K562 (cell line): ENCODE data around the gene KLK1. TPM values are rescaled to one million over a fixed set of nuclear protein-coding genes. Genes with fewer than 3 reads are reported as not detected.
A peak's percentile ranks its signal among the peaks of the same experiment; 100 is the strongest.

Source experiments
- CBX5 ChIP-seq: IDR thresholded peaks from 2 replicates; pipeline ENCODE4 v1.6.1; 2014; ENCODE audit warnings: low read depth, borderline replicate concordance
- CSDE1 ChIP-seq, 2 experiments: fragments of 450-650 bp; IDR thresholded peaks; 2 replicates each; pipeline ENCODE4 v1.6.1; 2016; ENCODE audit warnings: mild to moderate bottlenecking in 1 of 2
- FOXP4 ChIP-seq: sonication (generic); formaldehyde crosslinking; IDR thresholded peaks from 2 replicates; pipeline ENCODE4 v1.8.0; 2022; ENCODE audit warnings: mild to moderate bottlenecking, missing genetic modification reagents, borderline replicate concordance
- HEY1 ChIP-seq: fragments of 250-450 bp; sonication (Bioruptor Pico); IDR thresholded peaks from 2 replicates; pipeline ENCODE4 v1.5.0; 2020; ENCODE audit warnings: mild to moderate bottlenecking, moderate library complexity, borderline replicate concordance
- MITF ChIP-seq: IDR thresholded peaks from 2 replicates; pipeline ENCODE4 v1.6.1; 2014; ENCODE audit warnings: antibody characterized with exemption
- NCOA1 ChIP-seq: fragments of 450-650 bp; IDR thresholded peaks from 2 replicates; pipeline ENCODE4 v1.6.1; 2016; ENCODE audit warnings: low read depth
- NFIC ChIP-seq: fragments of 450-650 bp; IDR thresholded peaks from 2 replicates; pipeline ENCODE4 v1.6.1; 2017; ENCODE audit warnings: mild to moderate bottlenecking, inconsistent platforms
- NR2C1 ChIP-seq, 2 experiments: fragments of 450-650 bp; IDR thresholded peaks; 2 replicates each; pipeline ENCODE4 v1.6.1; 2017; ENCODE audit warnings: mild to moderate bottlenecking in 2 of 2, antibody characterized with exemption in 1 of 2, inconsistent platforms in 1 of 2, missing compliant biosample characterization in 1 of 2, missing genetic modification characterization in 1 of 2
- PRMT5 ChIP-seq: sonication (generic); formaldehyde crosslinking; IDR thresholded peaks from 2 replicates; pipeline ENCODE4 v1.5.0; 2020; ENCODE audit warnings: missing genetic modification reagents
- PRPF4 ChIP-seq: fragments of 200-400 bp; formaldehyde crosslinking; IDR thresholded peaks from one replicate; pipeline ENCODE4 v1.6.1; 2017; ENCODE audit warnings: low read length, low read depth, mild to moderate bottlenecking; ENCODE audit not compliant: insufficient read depth, poor library complexity, severe bottlenecking
- SMAD4 ChIP-seq: fragments of 250-450 bp; sonication (Bioruptor Pico); conservative IDR thresholded peaks from 2 replicates; pipeline ENCODE4 v1.8.0; 2021; ENCODE audit warnings: inconsistent platforms, mild to moderate bottlenecking, moderate library complexity
- YBX1 ChIP-seq: fragments of 450-650 bp; IDR thresholded peaks from 2 replicates; pipeline ENCODE4 v1.7.1; 2016; ENCODE audit warnings: mild to moderate bottlenecking
- ZNF175 ChIP-seq: fragments of 200-800 bp; sonication (Bioruptor generic); IDR thresholded peaks from 2 replicates; pipeline ENCODE4 v1.6.1; 2016; ENCODE audit warnings: low read depth, mild to moderate bottlenecking, missing genetic modification characterization, missing compliant biosample characterization
- ZNF263 ChIP-seq: sonication (generic); formaldehyde crosslinking; IDR thresholded peaks from 2 replicates; pipeline ENCODE4 v1.8.0; 2022; ENCODE audit warnings: mild to moderate bottlenecking, missing genetic modification reagents, borderline replicate concordance
- ZNF408 ChIP-seq: fragments of 250-450 bp; sonication (Bioruptor Pico); IDR thresholded peaks from 2 replicates; pipeline ENCODE4 v1.4.0; 2020; ENCODE audit warnings: low read depth, mild to moderate bottlenecking, moderate library complexity
- ZNF586 ChIP-seq: fragments of 450-650 bp; formaldehyde crosslinking; conservative IDR thresholded peaks from 2 replicates; pipeline ENCODE4 v1.4.0; 2020; ENCODE audit warnings: mild to moderate bottlenecking, moderate library complexity
- ZNF696 ChIP-seq: fragments of 250-450 bp; sonication (Bioruptor Pico); conservative IDR thresholded peaks from 2 replicates; pipeline ENCODE4 v1.4.0; 2020; ENCODE audit warnings: mild to moderate bottlenecking, moderate library complexity
- polyA plus RNA-seq, 8 experiments: library from polyadenylated mRNA; depleted of rRNA in 4 of 8; stranded (reverse) in 5 of 8; unstranded in 3 of 8; fragments of >200 nt; fragmentation: Nextera tagmentation in 2 of 8; fragmentation: Illumina TruSeq in 1 of 8; extraction: Ambion mirVana in 2 of 8; extraction: Trizol in 1 of 8; gene quantifications; 2 replicates each; pipeline versions ENCODE4 v1.2.1 to v1.2.3, GENCODE V29; 2011 to 2014; ENCODE audit warnings: inconsistent platforms in 1 of 8, missing spikeins in 1 of 8
- total RNA-seq, 7 experiments: library from RNA; depleted of rRNA in 6 of 7; stranded (reverse); fragments of >200 nt in 6 of 7; fragmentation: Illumina TruSeq in 2 of 7; extraction: Trizol in 2 of 7; gene quantifications; 2 replicates each; pipeline versions ENCODE4 v1.2.1 to v1.2.3, GENCODE V29; 2011 to 2021; ENCODE audit warnings: low replicate concordance in 1 of 7
- TF ChIP-seq, protein P1 (sequence below): sonication (generic); formaldehyde crosslinking; IDR thresholded peaks from 2 replicates; pipeline ENCODE4 v1.8.0; 2022; ENCODE audit warnings: mild to moderate bottlenecking, missing genetic modification reagents
- TF ChIP-seq, protein P2 (sequence below): fragments of 250-450 bp; sonication (Bioruptor Pico); IDR thresholded peaks from 2 replicates; pipeline ENCODE4 v1.8.0; 2021; ENCODE audit warnings: moderate library complexity, mild to moderate bottlenecking, inconsistent platforms

The KLK1 gene
- total and polyA plus RNA-seq, 9 of the 15 experiments (the other 6 are each of a cell fraction or from before 2014, with no cell fraction given): 0.87 to 15.4 (median 9.1) TPM

DNA sequence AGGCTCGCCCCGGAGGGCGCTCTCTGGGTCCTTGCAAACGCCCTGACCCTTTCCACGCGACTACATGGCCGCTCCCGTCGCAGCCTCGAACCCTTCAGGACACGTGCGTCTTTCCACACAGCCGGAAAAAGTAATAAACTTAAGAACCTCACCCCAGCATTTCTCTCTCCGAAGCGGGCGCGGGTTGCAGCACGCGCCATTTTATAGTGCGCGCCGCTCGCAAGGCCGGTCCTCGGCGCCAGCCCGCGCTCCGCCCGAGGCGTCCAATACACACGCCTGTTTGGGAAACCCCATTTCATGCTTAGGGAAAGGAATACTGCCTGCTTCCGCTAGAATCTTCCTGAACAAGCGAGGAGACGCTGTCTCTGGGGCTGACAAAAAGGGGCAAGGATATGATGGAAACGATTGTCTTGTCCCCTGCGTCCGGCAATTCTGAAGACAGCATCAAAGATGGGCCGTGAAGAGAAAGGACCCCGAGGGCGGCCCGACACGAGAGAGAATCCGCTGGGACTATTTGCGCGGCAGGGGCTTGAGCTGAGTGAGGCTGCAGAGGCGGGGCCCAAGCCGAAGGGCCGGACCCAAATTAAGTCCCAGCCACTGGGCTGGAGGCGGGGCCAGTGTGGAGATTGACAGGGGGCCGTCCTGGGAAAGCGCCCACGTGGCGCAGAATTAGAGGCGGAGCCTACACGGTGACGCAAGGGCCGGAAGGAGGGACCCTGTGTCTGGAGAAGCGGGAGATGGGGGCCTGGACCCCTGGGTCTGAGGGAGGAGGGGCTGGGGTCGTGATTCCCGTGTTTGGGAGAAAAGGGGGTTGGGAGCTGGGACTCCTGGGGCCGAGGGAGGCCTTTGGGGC lies 18.9 kb downstream of the KLK1 start (continued):
- no peak for TF ChIP-seq MITF
- TF ChIP-seq ZNF696 (CRISPR knock-in tag): no peak
- TF ChIP-seq ZNF586 (CRISPR knock-in tag): no peak
- no peak for TF ChIP-seq FOXP4 (CRISPR knock-in tag)
- no peak for TF ChIP-seq NCOA1
- TF ChIP-seq, protein P1, sequence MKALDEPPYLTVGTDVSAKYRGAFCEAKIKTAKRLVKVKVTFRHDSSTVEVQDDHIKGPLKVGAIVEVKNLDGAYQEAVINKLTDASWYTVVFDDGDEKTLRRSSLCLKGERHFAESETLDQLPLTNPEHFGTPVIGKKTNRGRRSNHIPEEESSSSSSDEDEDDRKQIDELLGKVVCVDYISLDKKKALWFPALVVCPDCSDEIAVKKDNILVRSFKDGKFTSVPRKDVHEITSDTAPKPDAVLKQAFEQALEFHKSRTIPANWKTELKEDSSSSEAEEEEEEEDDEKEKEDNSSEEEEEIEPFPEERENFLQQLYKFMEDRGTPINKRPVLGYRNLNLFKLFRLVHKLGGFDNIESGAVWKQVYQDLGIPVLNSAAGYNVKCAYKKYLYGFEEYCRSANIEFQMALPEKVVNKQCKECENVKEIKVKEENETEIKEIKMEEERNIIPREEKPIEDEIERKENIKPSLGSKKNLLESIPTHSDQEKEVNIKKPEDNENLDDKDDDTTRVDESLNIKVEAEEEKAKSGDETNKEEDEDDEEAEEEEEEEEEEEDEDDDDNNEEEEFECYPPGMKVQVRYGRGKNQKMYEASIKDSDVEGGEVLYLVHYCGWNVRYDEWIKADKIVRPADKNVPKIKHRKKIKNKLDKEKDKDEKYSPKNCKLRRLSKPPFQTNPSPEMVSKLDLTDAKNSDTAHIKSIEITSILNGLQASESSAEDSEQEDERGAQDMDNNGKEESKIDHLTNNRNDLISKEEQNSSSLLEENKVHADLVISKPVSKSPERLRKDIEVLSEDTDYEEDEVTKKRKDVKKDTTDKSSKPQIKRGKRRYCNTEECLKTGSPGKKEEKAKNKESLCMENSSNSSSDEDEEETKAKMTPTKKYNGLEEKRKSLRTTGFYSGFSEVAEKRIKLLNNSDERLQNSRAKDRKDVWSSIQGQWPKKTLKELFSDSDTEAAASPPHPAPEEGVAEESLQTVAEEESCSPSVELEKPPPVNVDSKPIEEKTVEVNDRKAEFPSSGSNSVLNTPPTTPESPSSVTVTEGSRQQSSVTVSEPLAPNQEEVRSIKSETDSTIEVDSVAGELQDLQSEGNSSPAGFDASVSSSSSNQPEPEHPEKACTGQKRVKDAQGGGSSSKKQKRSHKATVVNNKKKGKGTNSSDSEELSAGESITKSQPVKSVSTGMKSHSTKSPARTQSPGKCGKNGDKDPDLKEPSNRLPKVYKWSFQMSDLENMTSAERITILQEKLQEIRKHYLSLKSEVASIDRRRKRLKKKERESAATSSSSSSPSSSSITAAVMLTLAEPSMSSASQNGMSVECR (CRISPR knock-in tag): 0 out of 2 replicates have a peak, but pooled peaks have one; percentile 65
- no peak for TF ChIP-seq ZNF263 (CRISPR knock-in tag)
- TF ChIP-seq CSDE1 (IDR thresholded peaks at IDR 0.05): peak in 1 of 2 experiments; percentile 74; a peak in 2 of 4 replicates
- TF ChIP-seq PRMT5 (CRISPR knock-in tag): no peak
- TF ChIP-seq, protein P2, sequence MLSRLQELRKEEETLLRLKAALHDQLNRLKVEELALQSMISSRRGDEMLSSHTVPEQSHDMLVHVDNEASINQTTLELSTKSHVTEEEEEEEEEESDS: no peak
- TF ChIP-seq NR2C1 (IDR thresholded peaks at IDR 0.05): peak; percentile 34; the same call in 1 of the 2 replicates
- TF ChIP-seq NR2C1 (tag; IDR thresholded peaks at IDR 0.05): no peak
- no peak for TF ChIP-seq ZNF408 (CRISPR knock-in tag)
- peak; percentile 94 for TF ChIP-seq PRPF4
- peak; percentile 77; the same call in 1 of the 2 replicates for TF ChIP-seq ZNF175
- no peak for TF ChIP-seq YBX1
- peak; percentile 49; the same call in 1 of the 2 replicates for TF ChIP-seq SMAD4 (CRISPR knock-in tag)
- TF ChIP-seq HEY1 (CRISPR knock-in tag): no peak
- peak; percentile 58 for TF ChIP-seq NFIC
- no peak for TF ChIP-seq CBX5
